Muscle layer of colon (tissue), 2 donors: ENCODE results near the gene SAMD5.

Experiments
- H3K27ac ChIP-seq: one replicate; pipeline ENCODE4 v1.7.0; 2013; ENCODE audit warnings: low read depth, mild to moderate bottlenecking, low read length, moderate library complexity
- H3K27me3 ChIP-seq, 2 donors: one replicate each; pipeline ENCODE4 v1.7.0; 2013; ENCODE audit warnings: low read length in 2 of 2, mild to moderate bottlenecking in 2 of 2; ENCODE audit not compliant: insufficient read depth in 2 of 2, control insufficient read depth in 1 of 2
- H3K36me3 ChIP-seq: one replicate; pipeline ENCODE4 v1.7.0; 2013; ENCODE audit warnings: mild to moderate bottlenecking, low read length; ENCODE audit not compliant: insufficient read depth
- H3K4me1 ChIP-seq: one replicate; pipeline ENCODE4 v1.7.0; 2013; ENCODE audit warnings: mild to moderate bottlenecking, low read length; ENCODE audit not compliant: insufficient read depth
- H3K4me3 ChIP-seq, 2 donors: one replicate each; pipeline ENCODE4 v1.7.0; 2013; ENCODE audit warnings: low read length in 2 of 2, low read depth in 1 of 2, mild to moderate bottlenecking in 1 of 2, moderate library complexity in 1 of 2
- H3K9ac ChIP-seq: one replicate; pipeline ENCODE4 v1.7.0; 2013; ENCODE audit warnings: low read length
- H3K9me3 ChIP-seq: one replicate; pipeline ENCODE4 v1.7.0; 2013; ENCODE audit warnings: mild to moderate bottlenecking, low read length
- donor health status: abdominal sarcoma.
- donor health status: Adenocarcinoma of cecum.

Gene SAMD5

GRCh38 chr6:147604373-147604772 is 95.9 kb downstream of the SAMD5 start:
- Histone ChIP-seq H3K4me3 (no peak overlapping the region), H3K9me3 (no peaks in the 10 kb centered on the region), H3K4me1 (no peaks in the 10 kb centered on the region), H3K9ac (no peak overlapping the region), H3K27ac (no peak overlapping the region), H3K36me3 (no peaks in the 10 kb centered on the region), H3K27me3 (no peaks in the 10 kb centered on the region)

GRCh38 chr6:147611992-147612391 is 103.5 kb downstream of the SAMD5 start:
- H3K36me3 ChIP-seq: no peaks in the 10 kb centered on the region
- no peaks in the 10 kb centered on the region for H3K27me3 ChIP-seq
- H3K4me1 ChIP-seq: no peaks in the 10 kb centered on the region
- H3K9me3 ChIP-seq: no peaks in the 10 kb centered on the region
- H3K9ac ChIP-seq: no peak overlapping the region
- H3K4me3 ChIP-seq: no peak overlapping the region
- H3K27ac ChIP-seq: no peak overlapping the region

GRCh38 chr6:147614501-147614900 is 106.0 kb downstream of the SAMD5 start:
- H3K4me3 ChIP-seq: no peak overlapping the region
- H3K27ac ChIP-seq: no peak overlapping the region
- no peaks in the 10 kb centered on the region for H3K27me3 ChIP-seq
- no peak overlapping the region for H3K9ac ChIP-seq
- H3K4me1 ChIP-seq: no peaks in the 10 kb centered on the region
- H3K9me3 ChIP-seq: no peaks in the 10 kb centered on the region
- H3K36me3 ChIP-seq: no peaks in the 10 kb centered on the region

GRCh38 chr6:147615659-147616456 is 107.4 kb downstream of the SAMD5 start:
- no peak overlapping the region for H3K27ac ChIP-seq
- no peak overlapping the region for H3K4me3 ChIP-seq
- H3K4me1 ChIP-seq: no peaks in the 10 kb centered on the region
- no peaks in the 10 kb centered on the region for H3K36me3 ChIP-seq
- no peak overlapping the region for H3K9ac ChIP-seq
- no peaks in the 10 kb centered on the region for H3K9me3 ChIP-seq
- H3K27me3 ChIP-seq: no peaks in the 10 kb centered on the region

GRCh38 chr6:147617366-147617765 is 108.9 kb downstream of the SAMD5 start:
- H3K27ac ChIP-seq: no peak overlapping the region
- H3K27me3 ChIP-seq: no peaks in the 10 kb centered on the region
- no peaks in the 10 kb centered on the region for H3K36me3 ChIP-seq
- H3K4me3 ChIP-seq: no peak overlapping the region
- H3K9ac ChIP-seq: no peak overlapping the region
- H3K9me3 ChIP-seq: no peaks in the 10 kb centered on the region
- no peaks in the 10 kb centered on the region for H3K4me1 ChIP-seq

DNA sequence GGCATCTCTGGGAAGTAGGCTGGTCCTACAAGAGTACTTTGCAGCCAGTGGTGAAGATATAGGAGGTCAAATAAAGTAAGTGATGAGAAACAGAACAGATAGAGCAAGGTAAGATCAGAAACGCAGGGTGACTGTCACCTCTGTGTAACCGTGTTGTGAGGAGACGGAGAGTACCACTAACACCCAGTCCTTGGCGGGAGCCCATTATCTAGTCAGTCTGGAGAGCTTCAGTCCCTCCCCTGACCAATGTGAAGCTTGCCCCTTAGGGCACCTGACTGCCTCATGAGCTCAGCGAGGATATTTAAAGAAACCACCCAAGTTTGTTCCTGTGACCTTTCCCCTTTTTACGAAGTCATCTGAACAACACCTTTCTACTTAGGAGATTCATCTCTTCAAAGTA is 110.0 kb downstream of the SAMD5 start:
- Histone ChIP-seq H3K4me1 (no peaks in the 10 kb centered on the region), H3K27me3 (no peaks in the 10 kb centered on the region), H3K36me3 (no peaks in the 10 kb centered on the region), H3K9ac (no peak overlapping the region), H3K9me3 (no peaks in the 10 kb centered on the region), H3K4me3 (no peak overlapping the region), H3K27ac (no peak overlapping the region)

DNA sequence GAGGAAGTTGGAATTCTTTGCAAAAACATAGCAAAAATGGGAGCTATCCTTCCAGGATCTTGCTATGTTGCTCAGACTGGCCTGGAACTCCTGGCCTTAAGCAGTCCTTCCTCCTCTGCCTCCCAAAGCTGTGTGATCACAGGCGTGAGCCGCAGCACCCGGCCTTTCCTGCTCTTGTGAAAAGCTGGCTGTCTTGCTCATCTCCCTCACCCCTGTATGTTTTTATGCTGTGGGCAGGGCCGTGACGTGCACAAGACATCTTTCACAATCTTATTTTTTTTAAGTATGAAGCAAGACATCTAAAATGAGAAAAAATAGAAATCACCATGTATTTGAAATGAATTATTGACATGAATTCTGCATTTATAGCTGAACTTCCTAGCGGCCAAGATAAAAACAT is 110.4 kb downstream of the SAMD5 start:
- Histone ChIP-seq H3K4me3 (no peak overlapping the region), H3K9me3 (no peaks in the 10 kb centered on the region), H3K36me3 (no peaks in the 10 kb centered on the region), H3K4me1 (no peaks in the 10 kb centered on the region), H3K27me3 (no peaks in the 10 kb centered on the region), H3K27ac (no peak overlapping the region), H3K9ac (no peak overlapping the region)
